Caki2 (cell line): ENCODE results near the gene PCK1. TPM values are rescaled to one million over a fixed set of nuclear protein-coding genes. Genes with fewer than 3 reads are reported as not detected.

ENCODE experiments used
- DNase-seq: peaks from one replicate; pipeline ENCODE4 v3.0.0-alpha.2; 2015; ENCODE audit warnings: low read depth
- in situ Hi-C: cut with HindIII; loops from 2 replicates; pipeline ENCODE4 v1.10.0; 2016; ENCODE audit warnings: low sequenced_read_pairs, low pct_unique_long_range_greater_than_20kb, mixed read lengths
- total RNA-seq: library from RNA; depleted of rRNA; stranded (reverse); fragments of >200 nt; shearing (Covaris generic); gene quantifications from 2 replicates; pipeline ENCODE4 v1.2.3, GENCODE V29; 2014; ENCODE audit warnings: low replicate concordance

PCK1 gene
- total RNA-seq, 1 experiment from 2014 or later, result 1.0 TPM

DNA sequence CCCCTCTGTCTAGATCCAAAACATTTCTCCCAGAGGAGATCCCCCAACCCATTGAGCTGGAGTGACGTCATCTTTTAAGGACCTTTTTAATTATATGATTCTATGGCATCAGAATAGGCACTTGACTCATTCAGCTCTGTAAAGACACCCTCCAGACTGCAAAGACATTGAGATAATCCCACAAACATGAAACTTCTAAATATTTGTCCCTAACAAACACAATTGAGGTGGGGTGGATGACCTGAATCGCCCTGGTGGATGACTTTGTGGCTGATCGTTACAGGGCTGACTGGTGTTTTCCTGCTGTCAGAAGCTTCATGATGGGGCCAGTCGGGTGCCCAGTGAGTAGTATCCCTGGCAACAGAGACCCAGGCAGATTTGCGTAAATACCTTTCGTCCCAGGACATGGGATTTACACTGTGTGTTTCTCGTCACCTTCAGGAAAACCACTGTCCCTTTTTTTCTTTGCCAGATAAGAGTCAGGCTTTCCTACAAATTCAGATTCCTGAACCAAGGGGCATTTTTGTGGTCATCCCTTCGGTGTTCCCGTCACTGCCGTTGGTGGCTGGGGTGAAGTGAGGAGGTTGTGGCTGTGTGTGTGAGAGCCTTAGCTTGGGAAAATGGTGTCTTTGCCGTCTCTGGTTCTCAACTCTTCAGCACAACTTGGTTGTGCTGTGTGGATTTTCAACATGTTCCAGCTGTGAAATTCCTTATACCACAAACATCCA lies 5.3 kb upstream of the PCK1 start:
- DNase-seq, result no peak
- in situ Hi-C loops, result no loop called here

DNA sequence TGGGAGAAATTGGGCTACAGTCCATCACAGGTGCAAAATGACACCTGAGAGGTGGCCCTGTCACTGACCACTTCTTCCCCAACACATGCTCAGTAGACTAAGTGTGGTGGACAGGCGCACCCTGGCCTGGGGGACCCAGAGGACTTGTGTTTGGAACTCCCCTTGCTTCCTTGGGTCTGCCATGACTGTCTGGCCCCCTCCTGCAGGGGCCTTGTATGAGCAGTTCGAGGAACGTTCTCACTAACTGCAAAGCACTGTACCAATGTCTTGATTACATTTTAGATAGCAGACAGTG lies 4.0 kb upstream of the PCK1 start:
- no peak for DNase-seq
- in situ Hi-C loops, result no loop called here

GRCh38 chr20:57557926-57558613 lies 2.8 kb upstream of the PCK1 start:
- in situ Hi-C loops, result no loop called here
- no peak for DNase-seq

DNA sequence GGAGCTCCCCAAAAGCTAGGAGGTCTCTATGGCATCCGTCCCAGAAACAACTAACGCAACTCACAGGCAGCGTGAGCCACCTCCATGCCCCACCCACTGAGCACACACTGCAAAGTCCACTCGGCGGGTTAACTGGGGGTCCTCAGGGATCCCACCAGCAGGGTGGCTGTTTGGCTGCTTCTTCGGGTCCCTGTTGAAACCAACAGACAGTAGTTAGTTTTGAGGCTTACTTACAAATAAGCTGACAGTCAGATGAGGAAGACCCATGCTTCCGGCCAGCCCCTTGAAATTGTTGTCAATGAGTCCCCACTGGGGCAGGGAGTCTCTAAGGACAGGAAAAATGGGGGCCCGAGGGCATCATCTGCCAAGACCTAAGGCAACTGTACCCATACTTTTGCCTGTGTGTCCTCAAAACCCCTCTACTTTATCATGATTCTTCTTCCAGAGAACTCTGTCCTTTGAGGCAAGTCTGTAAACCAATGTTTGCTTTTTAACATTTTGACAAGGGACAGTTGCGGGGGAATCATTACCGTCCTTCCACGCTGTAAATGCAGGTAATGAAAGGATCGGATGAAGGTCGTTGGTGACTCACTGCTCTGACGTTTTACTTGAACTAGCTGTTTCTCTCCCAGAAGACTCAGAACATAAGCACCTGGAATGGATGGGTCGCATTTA lies 2.2 kb upstream of the PCK1 start:
- peak; percentile 14 for DNase-seq
- in situ Hi-C loops, result no loop called here

DNA sequence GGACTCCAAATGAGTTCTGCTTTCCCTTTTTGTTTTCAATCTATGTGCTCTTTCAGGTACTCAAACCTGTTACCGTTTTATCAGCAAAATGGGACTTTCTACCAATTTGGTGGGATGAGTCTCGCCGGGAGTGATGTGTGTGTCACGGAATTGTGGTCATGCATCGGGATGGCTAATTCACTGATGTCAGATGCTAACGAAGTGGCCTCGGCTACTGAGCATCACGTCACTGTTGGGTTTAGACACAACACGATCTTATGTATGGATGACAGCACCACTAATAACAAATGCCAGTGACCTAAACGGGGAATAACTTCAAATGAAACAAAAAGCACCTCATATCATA lies 1.6 kb upstream of the PCK1 start:
- DNase-seq, result peak; percentile 8
- in situ Hi-C loops, result no loop called here

DNA sequence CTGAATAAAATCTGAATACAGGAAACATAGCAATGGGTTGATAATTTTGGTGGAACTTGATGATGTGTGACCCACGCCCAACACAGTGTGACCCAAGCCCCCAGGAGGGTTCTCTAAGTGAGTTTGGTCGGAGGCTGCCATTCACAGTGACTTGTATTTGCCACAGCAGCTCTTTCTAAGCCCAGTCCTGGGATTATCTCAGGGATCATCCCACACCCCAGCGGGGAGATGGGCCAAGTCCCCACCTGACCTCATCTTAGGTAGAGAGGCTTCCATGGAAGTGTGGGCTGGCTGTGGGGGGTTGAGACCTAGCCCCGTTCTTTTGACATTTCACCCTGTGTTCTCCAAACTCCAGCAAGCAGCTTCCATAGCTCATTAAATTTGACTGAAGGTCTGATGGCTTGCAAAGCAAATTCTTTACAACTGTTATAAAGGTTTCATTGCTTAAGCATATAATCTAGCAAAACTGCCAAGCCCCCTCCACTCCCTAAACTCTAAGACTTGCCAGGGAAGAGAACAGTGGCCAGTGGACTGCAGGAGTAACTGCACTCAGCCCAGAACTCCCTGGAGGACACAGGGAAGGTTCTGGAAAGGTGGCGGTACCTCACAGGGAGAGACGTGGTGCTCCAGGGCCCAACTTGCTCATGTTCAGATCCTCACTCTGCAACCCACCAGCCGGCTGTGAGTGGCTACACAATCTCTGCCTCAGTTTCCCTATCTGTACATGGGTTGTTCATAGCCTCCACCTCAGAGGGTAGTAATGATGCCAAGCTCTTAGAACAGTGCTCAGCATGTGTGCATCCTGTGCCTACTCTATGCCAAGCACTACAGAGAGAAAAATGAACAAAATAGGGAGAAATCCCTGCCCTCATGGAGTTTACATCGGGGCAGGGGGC lies 1.0 kb upstream of the PCK1 start:
- in situ Hi-C loops, result no loop called here
- DNase-seq, result no peak

- in situ Hi-C loops, result no loop called here
- DNase-seq, result no peak
Observed at GRCh38 chr20:57561356-57562279, 708 bp downstream of the PCK1 start.

DNA sequence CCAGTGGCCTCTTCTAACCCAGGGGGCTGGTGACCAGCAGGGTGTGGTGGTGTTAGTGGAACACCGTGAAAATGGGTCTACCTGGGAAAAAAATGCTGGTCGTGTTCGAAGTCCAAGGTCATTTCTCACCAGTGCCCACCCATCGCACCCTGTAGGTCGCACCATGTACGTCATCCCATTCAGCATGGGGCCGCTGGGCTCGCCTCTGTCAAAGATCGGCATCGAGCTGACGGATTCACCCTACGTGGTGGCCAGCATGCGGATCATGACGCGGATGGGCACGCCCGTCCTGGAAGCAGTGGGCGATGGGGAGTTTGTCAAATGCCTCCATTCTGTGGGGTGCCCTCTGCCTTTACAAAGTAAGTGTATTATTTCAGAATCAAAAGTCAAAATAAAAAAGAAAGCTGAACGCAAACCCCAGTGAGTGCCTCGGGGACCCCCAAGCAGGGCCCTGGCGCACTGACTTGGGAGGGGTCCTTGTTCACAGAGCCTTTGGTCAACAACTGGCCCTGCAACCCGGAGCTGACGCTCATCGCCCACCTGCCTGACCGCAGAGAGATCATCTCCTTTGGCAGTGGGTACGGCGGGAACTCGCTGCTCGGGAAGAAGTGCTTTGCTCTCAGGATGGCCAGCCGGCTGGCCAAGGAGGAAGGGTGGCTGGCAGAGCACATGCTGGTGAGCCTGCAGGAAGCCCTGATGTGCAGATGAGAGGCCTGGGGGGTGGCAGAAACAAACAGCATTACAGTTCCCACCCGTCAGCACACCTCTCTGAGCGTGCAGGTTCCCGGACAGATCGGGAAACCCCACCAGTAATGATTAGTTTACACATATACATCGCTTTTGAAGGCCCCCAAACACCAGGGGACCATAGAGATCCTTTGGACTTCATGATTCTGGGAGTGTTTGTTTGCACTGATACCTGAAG lies 1.9 kb downstream of the PCK1 start:
- in situ Hi-C loops, result no loop called here
- DNase-seq, result no peak

GRCh38 chr20:57563522-57563921 lies 2.6 kb downstream of the PCK1 start:
- no peak for DNase-seq
- in situ Hi-C loops, result no loop called here

DNA sequence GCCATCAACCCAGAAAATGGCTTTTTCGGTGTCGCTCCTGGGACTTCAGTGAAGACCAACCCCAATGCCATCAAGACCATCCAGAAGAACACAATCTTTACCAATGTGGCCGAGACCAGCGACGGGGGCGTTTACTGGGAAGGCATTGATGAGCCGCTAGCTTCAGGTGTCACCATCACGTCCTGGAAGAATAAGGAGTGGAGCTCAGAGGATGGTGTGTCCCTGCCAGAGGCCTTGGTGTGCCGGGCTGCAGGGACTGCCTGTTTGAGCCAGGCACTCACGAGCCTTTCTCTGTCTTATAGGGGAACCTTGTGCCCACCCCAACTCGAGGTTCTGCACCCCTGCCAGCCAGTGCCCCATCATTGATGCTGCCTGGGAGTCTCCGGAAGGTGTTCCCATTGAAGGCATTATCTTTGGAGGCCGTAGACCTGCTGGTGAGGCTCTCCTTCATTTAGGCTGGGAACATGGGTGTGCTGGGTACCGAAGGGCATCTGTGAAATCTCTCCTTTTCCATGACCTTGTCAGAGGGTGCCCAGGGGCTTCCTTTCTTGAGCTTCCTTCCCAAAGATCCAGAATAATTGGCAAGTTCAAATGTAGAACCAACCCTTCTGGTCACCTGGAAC lies 3.4 kb downstream of the PCK1 start:
- in situ Hi-C loops, result no loop called here
- no peak for DNase-seq

- in situ Hi-C loops, result no loop called here
- DNase-seq, result no peak
Observed at GRCh38 chr20:57564951-57565642, 4.2 kb downstream of the PCK1 start.

DNA sequence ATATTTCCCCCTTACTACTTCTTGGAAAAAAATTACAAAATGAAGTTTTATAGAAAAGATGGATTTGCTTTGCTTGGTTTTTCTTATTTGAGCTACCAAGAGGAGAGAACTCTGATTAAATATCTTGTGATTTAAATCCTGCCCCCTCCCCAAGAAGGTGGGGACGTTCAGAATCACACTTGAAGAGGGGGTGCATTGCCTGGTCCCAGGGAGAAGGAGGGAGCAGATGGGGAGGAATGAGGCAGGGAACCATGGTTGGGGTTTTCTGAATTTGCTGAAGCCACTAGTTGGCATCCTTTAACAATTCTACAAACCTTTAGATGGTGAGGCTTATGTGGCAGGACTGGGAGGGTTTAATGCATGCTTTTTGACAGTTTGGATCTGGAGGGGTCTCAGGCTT lies 5.5 kb downstream of the PCK1 start:
- no peak for DNase-seq
- in situ Hi-C loops, result no loop called here

GRCh38 chr20:57566803-57567459 lies 6.0 kb downstream of the PCK1 start:
- in situ Hi-C loops, result no loop called here
- DNase-seq, result no peak

DNA sequence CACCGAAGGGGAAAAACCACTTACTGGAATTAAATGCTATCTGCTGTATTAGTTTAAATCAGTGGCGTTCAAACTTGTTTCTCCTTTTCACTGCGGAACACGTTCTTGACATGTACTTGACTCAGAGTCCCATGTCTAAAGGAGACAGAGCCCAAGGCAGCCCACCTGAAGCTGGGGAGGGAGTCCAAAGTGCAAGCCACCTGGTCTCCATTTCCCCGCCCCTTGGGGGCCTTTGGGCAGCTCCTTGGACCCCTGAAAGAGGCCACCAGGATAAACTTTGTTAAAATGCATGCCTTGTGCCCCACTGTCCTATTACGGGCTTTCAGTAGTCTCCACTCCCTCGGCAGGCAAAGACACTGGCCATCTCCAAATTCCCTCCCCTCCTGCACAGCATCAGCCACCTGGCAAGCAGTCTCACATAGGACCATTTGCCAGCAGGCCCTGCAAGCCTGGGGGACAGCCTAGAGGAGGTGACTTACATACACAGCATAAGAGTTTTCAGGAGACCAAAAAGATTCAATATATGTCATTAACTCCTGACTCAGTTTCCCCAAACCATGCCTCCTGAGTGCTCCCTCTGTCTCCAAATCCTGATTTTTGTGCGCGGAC lies 6.7 kb downstream of the PCK1 start:
- no peak for DNase-seq
- in situ Hi-C loops, result no loop called here
